ENCODE results near the gene SLK.

The SLK gene

GRCh38 chr10:103991393-103992128 is 24.6 kb downstream of the SLK start:
- DNase-seq: no peak

- no peak for DNase-seq
Observed at GRCh38 chr10:103995134-103995533, 28.2 kb downstream of the SLK start.

- DNase-seq: no peak
Observed at GRCh38 chr10:103998805-103999204, 31.9 kb downstream of the SLK start.

- no peak for DNase-seq
Observed at GRCh38 chr10:104002911-104003310, 36.0 kb downstream of the SLK start.

GRCh38 chr10:104005172-104005863 is 38.4 kb downstream of the SLK start:
- no peak for DNase-seq

GRCh38 chr10:104011904-104012303 is 45.0 kb downstream of the SLK start:
- no peak for DNase-seq

GRCh38 chr10:104013489-104013888 is 46.5 kb downstream of the SLK start:
- no peak for DNase-seq

- DNase-seq: no peak
Observed at GRCh38 chr10:104014176-104014575, 47.2 kb downstream of the SLK start.

GRCh38 chr10:104016661-104017060 is 49.7 kb downstream of the SLK start:
- DNase-seq: no peak

GRCh38 chr10:104018471-104018870 is 51.5 kb downstream of the SLK start:
- no peak for DNase-seq

- no peak for DNase-seq
Observed at GRCh38 chr10:104020020-104020419, 53.1 kb downstream of the SLK start.

- no peak for DNase-seq
Observed at GRCh38 chr10:104021246-104021645, 54.3 kb downstream of the SLK start.

GRCh38 chr10:104022026-104022425 is 55.1 kb downstream of the SLK start:
- no peak for DNase-seq

GRCh38 chr10:104025524-104025923 is 58.6 kb downstream of the SLK start:
- DNase-seq: no peak

- no peak for DNase-seq
Observed at GRCh38 chr10:104026762-104027161, 59.8 kb downstream of the SLK start.

- peak; percentile 47 for DNase-seq
Observed at GRCh38 chr10:104028146-104028545, 61.2 kb downstream of the SLK start.

GRCh38 chr10:104028823-104029520 is 62.0 kb downstream of the SLK start:
- no peak for DNase-seq

GRCh38 chr10:104029521-104029860 is 62.6 kb downstream of the SLK start:
- no peak for DNase-seq

GRCh38 chr10:104031631-104032030 is 64.7 kb downstream of the SLK start:
- no peak for DNase-seq

GRCh38 chr10:104032144-104032775 is 65.3 kb downstream of the SLK start:
- no peak for DNase-seq

- no peak for DNase-seq
Observed at GRCh38 chr10:104033401-104033930, 66.5 kb downstream of the SLK start.

- DNase-seq: no peak
Observed at GRCh38 chr10:104033966-104034365, 67.0 kb downstream of the SLK start.

All from hematopoietic multipotent progenitor cell treated with erythropoietin and hydrocortisone succinate and interleukin-3 and kit ligand, for 6 days (in vitro differentiated cells).